Stomach (tissue), 9 donors: ENCODE data around the gene KIF5A. TPM values are rescaled to one million over a fixed set of nuclear protein-coding genes. Genes with fewer than 3 reads are reported as not detected.
A peak's percentile ranks its signal among the peaks of the same experiment; 100 is the strongest.

ENCODE experiments used
- DNase-seq, 2 donors: peaks; one replicate each; pipeline versions ENCODE4 v3.0.0 to v3.0.0-alpha.2; 2013 to 2019
- H3K27ac ChIP-seq, 5 donors: fragments of 200-600 bp in 4 of 5; sonication (generic) in 4 of 5; one replicate each; pipeline ENCODE4 v1.5.1; 2013 to 2019; ENCODE audit warnings: mild to moderate bottlenecking in 1 of 5, moderate library complexity in 1 of 5
- H3K27me3 ChIP-seq, 3 donors: fragments of 200-600 bp; sonication (generic); one replicate each; pipeline ENCODE4 v1.5.1; 2017 to 2019; ENCODE audit warnings: mixed run types in 1 of 3
- H3K36me3 ChIP-seq, 4 donors: fragments of 200-600 bp; sonication (generic); 1 replicate in 3 of 4; 2 replicates in 1 of 4; pipeline ENCODE4 v1.5.1; 2016 to 2019
- H3K4me1 ChIP-seq, 4 donors: fragments of 200-600 bp; sonication (generic); one replicate each; pipeline ENCODE4 v1.5.1; 2016 to 2019
- H3K4me3 ChIP-seq, 4 donors: fragments of 200-600 bp; sonication (generic) in 3 of 4; one replicate each; pipeline ENCODE4 v1.5.1; 2016 to 2019; ENCODE audit warnings: mild to moderate bottlenecking in 1 of 4
- H3K9me3 ChIP-seq, 4 donors: fragments of 200-600 bp; sonication (generic); one replicate each; pipeline ENCODE4 v1.5.1; 2016 to 2019
- CTCF ChIP-seq, 7 experiments: fragments of 450-650 bp in 4 of 7; fragments of 200-600 bp in 3 of 7; sonication (generic) in 3 of 7; IDR thresholded peaks; one replicate each; pipeline ENCODE4 v1.5.1; 2016 to 2019; ENCODE audit warnings: antibody characterized with exemption in 7 of 7, control low read depth in 2 of 7, mild to moderate bottlenecking in 1 of 7
- EP300 ChIP-seq: sonication (generic); formaldehyde crosslinking; IDR thresholded peaks from one replicate; pipeline ENCODE4 v1.6.1; 2017; ENCODE audit warnings: antibody characterized with exemption
- POLR2A ChIP-seq, 4 donors: fragments of 450-650 bp; IDR thresholded peaks; one replicate each; pipeline ENCODE4 v1.6.1; 2016; ENCODE audit warnings: antibody characterized with exemption in 4 of 4, control low read depth in 2 of 4, mild to moderate bottlenecking in 1 of 4, moderate library complexity in 1 of 4
- POLR2AphosphoS5 ChIP-seq, 3 donors: sonication (generic); formaldehyde crosslinking; IDR thresholded peaks; one replicate each; pipeline ENCODE4 v1.6.1; 2016; ENCODE audit warnings: antibody characterized with exemption in 3 of 3
- WGBS, 5 donors: extraction: QIAGEN DNeasy Blood & Tissue Kit in 3 of 5; methylation state at CpG; one replicate each; pipeline versions ENCODE4 v1.1.5 to v1.1.7; 2013 to 2018; 5-methylcytosine and 5-hydroxymethylcytosine counted together
- intact Hi-C: fragments of 100-400 bp; cut with DNase I; formaldehyde crosslinking; loops from one replicate; pipeline ENCODE4 v1.15.1; 2023; ENCODE audit warnings: low total_unique reads
- polyA plus RNA-seq, 3 donors: library from polyadenylated mRNA; stranded (reverse); fragments of 200-250 nt; gene quantifications; one replicate each; pipeline ENCODE4 v1.2.3, GENCODE V29; 2013
- total RNA-seq, 5 donors: library from RNA; depleted of rRNA; stranded (reverse); fragments of >200 nt; gene quantifications; one replicate each; pipeline versions ENCODE4 v1.1.0 to v1.2.3, GENCODE V29; 2014 to 2016
- donor health status: healthy with polysubstance abuse.
- donor health status: Bipolar disorder and iron deficiency.
- donor health status: healthy.

Gene KIF5A
- total and polyA plus RNA-seq, 8 donors: 0.19 to 2.3 (median 1.3) TPM; not detected in 1

DNA sequence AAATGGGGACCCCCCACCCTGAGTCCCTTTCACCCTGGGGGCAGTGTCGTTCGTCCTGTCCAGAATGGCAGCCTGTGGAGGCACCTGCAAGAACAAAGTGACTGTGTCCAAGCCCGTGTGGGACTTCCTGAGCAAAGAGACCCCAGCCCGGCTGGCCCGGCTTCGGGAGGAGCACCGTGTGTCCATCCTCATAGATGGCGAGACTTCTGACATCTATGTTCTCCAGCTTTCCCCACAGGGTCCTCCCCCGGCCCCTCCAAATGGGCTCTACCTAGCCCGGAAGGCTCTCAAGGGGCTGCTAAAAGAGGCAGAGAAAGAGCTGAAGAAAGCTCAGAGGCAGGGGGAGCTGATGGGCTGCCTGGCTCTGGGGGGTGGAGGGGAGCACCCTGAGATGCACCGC lies 57.0 kb downstream of the KIF5A start:
- no peak overlapping the region for H3K4me3 ChIP-seq
- 88 to 96% (median 95%) methylated on average over 10 to 11 of the region's 11 CpGs for WGBS, 5 donors
- DNase-seq: no peak
- peaks cover 0 to 37% (median 18%) of the 10 kb centered on the region in 3 donors for H3K27me3 ChIP-seq
- H3K9me3 ChIP-seq: no peaks in the 10 kb centered on the region
- intact Hi-C loops: no loop called here
- peaks cover 21 to 66% (median 50%) of the 10 kb centered on the region in 4 donors for H3K4me1 ChIP-seq
- peaks cover 3 to 40% (median 33%) of the 10 kb centered on the region in 4 donors for H3K36me3 ChIP-seq
- TF ChIP-seq CTCF (IDR thresholded peaks at IDR 0.05) (no peak), POLR2AphosphoS5 (IDR thresholded peaks at IDR 0.05) (no peak), POLR2A (IDR thresholded peaks at IDR 0.05) (no peak), EP300 (no peak)
- no peak overlapping the region for H3K27ac ChIP-seq

GRCh38 chr12:57607958-57608663 lies 58.3 kb downstream of the KIF5A start:
- no peak for TF ChIP-seq CTCF (IDR thresholded peaks at IDR 0.05)
- TF ChIP-seq EP300: no peak
- no peak for TF ChIP-seq POLR2A (IDR thresholded peaks at IDR 0.05)
- Histone ChIP-seq H3K27me3 (peaks cover 0 to 50% (median 28%) of the 10 kb centered on the region in 3 donors), H3K36me3 (peaks cover 0 to 35% (median 25%) of the 10 kb centered on the region in 4 donors), H3K4me3 (no peak overlapping the region), H3K4me1 (peaks cover 25 to 79% (median 58%) of the 10 kb centered on the region in 4 donors), H3K9me3 (no peaks in the 10 kb centered on the region), H3K27ac (peak overlapping the region in 1 of 5 donors; percentile 91)
- 70 to 84% (median 81%) methylated on average over 12 of the region's 12 CpGs for WGBS, 5 donors
- intact Hi-C loops: no loop called here
- no peak for DNase-seq

DNA sequence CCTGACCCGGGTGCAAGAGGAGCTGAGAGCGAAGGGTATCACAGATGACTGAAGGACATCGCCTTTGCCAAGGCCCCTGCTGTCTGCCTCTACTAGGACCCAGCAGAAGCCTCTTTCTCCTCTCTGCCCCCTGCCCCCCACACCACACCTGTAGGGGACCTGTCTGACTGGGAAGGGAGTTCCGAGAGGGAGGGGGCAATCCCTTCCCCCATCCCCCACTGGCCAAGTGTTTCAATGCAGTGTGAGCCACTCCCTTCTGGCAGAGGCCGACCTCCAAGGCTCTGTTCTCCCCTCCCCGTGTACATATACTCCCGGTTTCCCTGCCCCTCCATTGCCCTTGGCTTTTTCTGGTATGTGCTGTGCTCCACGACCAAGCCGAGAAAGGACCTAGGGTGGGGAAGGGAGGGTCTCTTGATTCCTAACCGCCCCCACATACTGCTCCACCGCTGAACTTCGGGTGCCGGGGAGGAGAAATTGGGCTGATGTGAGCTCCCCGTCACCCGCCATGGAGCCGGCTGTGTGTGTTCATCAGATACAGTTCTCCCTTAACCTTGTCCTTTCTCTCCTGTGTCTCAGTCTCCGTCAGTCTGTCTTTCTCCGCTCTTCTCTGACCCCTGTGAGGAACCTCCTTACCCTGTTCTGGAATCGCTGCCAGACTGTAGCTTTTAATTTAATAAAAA lies 59.4 kb downstream of the KIF5A start:
- peaks cover 0 to 44% (median 29%) of the 10 kb centered on the region in 4 donors for H3K36me3 ChIP-seq
- peaks cover 0 to 60% (median 28%) of the 10 kb centered on the region in 3 donors for H3K27me3 ChIP-seq
- peaks cover 34 to 81% (median 54%) of the 10 kb centered on the region in 4 donors for H3K4me1 ChIP-seq
- peak overlapping the region in 3 of 4 donors; percentile 54 to 71 (median 65) for H3K4me3 ChIP-seq
- WGBS, 5 donors: 60 to 75% (median 67%) methylated on average over 19 of the region's 19 CpGs
- intact Hi-C loops: no loop called here
- no peaks in the 10 kb centered on the region for H3K9me3 ChIP-seq
- no peak for TF ChIP-seq POLR2A (IDR thresholded peaks at IDR 0.05)
- no peak for TF ChIP-seq EP300
- no peak for TF ChIP-seq CTCF (IDR thresholded peaks at IDR 0.05)
- no peak for TF ChIP-seq POLR2AphosphoS5 (IDR thresholded peaks at IDR 0.05)
- DNase-seq: peak in 1 of 2 donors; percentile 67
- peak overlapping the region in 4 of 5 donors; percentile 81 to 91 (median 84) for H3K27ac ChIP-seq

DNA sequence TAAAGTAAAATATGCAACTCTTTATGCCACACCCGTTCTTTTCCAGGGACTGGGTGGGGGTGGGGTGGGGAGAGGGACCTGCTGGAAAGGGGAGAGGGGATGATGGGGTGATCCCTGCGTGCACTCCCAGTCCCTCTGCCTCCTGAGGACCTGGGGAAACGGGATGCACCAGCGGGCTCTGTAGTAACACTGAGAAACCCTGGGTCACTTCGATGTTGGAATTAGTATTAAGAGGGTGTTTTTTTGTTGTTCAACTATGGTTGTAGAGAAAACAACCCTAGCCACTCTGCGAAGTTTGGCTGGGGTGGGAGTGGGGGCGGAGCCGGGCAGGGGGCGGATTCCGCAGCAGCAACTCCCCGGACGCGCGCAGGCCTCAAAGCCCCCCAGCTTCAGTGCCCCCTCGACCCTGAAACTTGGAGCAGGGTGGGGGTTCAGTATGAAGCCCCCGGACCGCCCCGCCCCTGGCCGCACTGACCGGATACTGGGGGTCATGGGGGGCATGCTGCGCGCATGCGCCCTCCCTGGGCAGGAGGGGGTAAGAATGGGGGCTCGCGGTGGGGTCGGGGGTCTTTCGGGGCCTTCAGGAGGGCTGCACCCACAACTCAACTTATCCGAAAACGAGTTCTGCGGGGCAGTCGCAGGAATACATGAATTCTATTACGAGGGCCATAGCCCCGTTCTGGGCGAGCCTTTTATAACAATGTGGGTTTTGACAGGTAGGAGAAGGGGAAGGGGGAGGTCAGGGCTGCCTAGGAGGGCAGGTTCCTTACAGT lies 60.1 kb downstream of the KIF5A start:
- peak in 1 of 2 donors; percentile 75 for DNase-seq
- peaks cover 0 to 53% (median 28%) of the 10 kb centered on the region in 3 donors for H3K27me3 ChIP-seq
- peaks cover 0 to 51% (median 32%) of the 10 kb centered on the region in 4 donors for H3K36me3 ChIP-seq
- intact Hi-C loops: no loop called here
- H3K4me1 ChIP-seq: peaks cover 28 to 78% (median 50%) of the 10 kb centered on the region in 4 donors
- no peak for TF ChIP-seq EP300
- peak overlapping the region; percentile 40 to 91 (median 82) for H3K27ac ChIP-seq
- H3K9me3 ChIP-seq: no peaks in the 10 kb centered on the region
- WGBS, 5 donors: 19 to 34% (median 26%) methylated on average over 21 to 34 of the region's 34 CpGs
- peak overlapping the region; percentile 54 to 71 (median 64) for H3K4me3 ChIP-seq
